ENCODE results near the gene TMEM186.
"Not testable (repeated sequence)": the region's sequence is repeated elsewhere in the genome, so short reads cannot be mapped to it uniquely, and the experiment has no call there.

The TMEM186 gene

GRCh38 chr16:8768692-8769091 lies 28.7 kb downstream of the TMEM186 start:
- H3K27me3 Mint-ChIP-seq, result no peaks in the 10 kb centered on the region
- DNase-seq (no peak), ATAC-seq (no peak)
- H3K4me1 Mint-ChIP-seq, result no peaks in the 10 kb centered on the region
- H3K9me3 Mint-ChIP-seq, result no peaks in the 10 kb centered on the region
- no peak overlapping the region for H3K4me3 Mint-ChIP-seq
- no peak overlapping the region for H3K27ac Mint-ChIP-seq
- peaks cover 9% of the 10 kb centered on the region for H3K36me3 Mint-ChIP-seq (ENCODE audit: low read depth)

GRCh38 chr16:8768283-8768682 lies 29.2 kb downstream of the TMEM186 start:
- Mint-ChIP-seq H3K36me3 (ENCODE audit: low read depth) (peaks cover 9% of the 10 kb centered on the region), H3K9me3 (no peaks in the 10 kb centered on the region), H3K27me3 (no peaks in the 10 kb centered on the region), H3K27ac (peak overlapping the region; percentile 64), H3K4me1 (no peaks in the 10 kb centered on the region), H3K4me3 (no peak overlapping the region)
- ATAC-seq (no peak), DNase-seq (no peak)

- Mint-ChIP-seq H3K9me3 (no peaks in the 10 kb centered on the region), H3K27me3 (no peaks in the 10 kb centered on the region), H3K36me3 (ENCODE audit: low read depth) (peaks cover 9% of the 10 kb centered on the region), H3K4me3 (no peak overlapping the region), H3K27ac (no peak overlapping the region), H3K4me1 (no peaks in the 10 kb centered on the region)
- DNase-seq (no peak), ATAC-seq (no peak)
These were observed 30.3 kb downstream of the TMEM186 start for GRCh38 chr16:8767176-8767575.

- ATAC-seq, result no peak
- Mint-ChIP-seq H3K27ac (no peak overlapping the region), H3K9me3 (no peaks in the 10 kb centered on the region), H3K4me3 (no peak overlapping the region), H3K27me3 (no peaks in the 10 kb centered on the region), H3K4me1 (no peaks in the 10 kb centered on the region), H3K36me3 (ENCODE audit: low read depth) (peaks cover 5% of the 10 kb centered on the region)
- no peak for DNase-seq
These were observed 32.8 kb downstream of the TMEM186 start for GRCh38 chr16:8764525-8765250.

- no peak for ATAC-seq
- no peaks in the 10 kb centered on the region for H3K9me3 Mint-ChIP-seq
- no peaks in the 10 kb centered on the region for H3K4me1 Mint-ChIP-seq
- no peak overlapping the region for H3K4me3 Mint-ChIP-seq
- no peak overlapping the region for H3K27ac Mint-ChIP-seq
- H3K36me3 Mint-ChIP-seq (ENCODE audit: low read depth), result peaks cover 5% of the 10 kb centered on the region
- DNase-seq, result no peak
- H3K27me3 Mint-ChIP-seq, result no peaks in the 10 kb centered on the region
These were observed 33.5 kb downstream of the TMEM186 start for GRCh38 chr16:8763899-8764298.

GRCh38 chr16:8763083-8763482 lies 34.4 kb downstream of the TMEM186 start:
- no peak for DNase-seq
- H3K36me3 Mint-ChIP-seq (ENCODE audit: low read depth), result peaks cover 5% of the 10 kb centered on the region
- no peak overlapping the region for H3K27ac Mint-ChIP-seq
- no peaks in the 10 kb centered on the region for H3K9me3 Mint-ChIP-seq
- no peaks in the 10 kb centered on the region for H3K27me3 Mint-ChIP-seq
- no peak overlapping the region for H3K4me3 Mint-ChIP-seq
- H3K4me1 Mint-ChIP-seq, result no peaks in the 10 kb centered on the region
- ATAC-seq, result no peak

- peaks cover 5% of the 10 kb centered on the region for H3K36me3 Mint-ChIP-seq (ENCODE audit: low read depth)
- H3K27ac Mint-ChIP-seq, result no peak overlapping the region
- no peaks in the 10 kb centered on the region for H3K9me3 Mint-ChIP-seq
- no peaks in the 10 kb centered on the region for H3K4me1 Mint-ChIP-seq
- ATAC-seq (no peak), DNase-seq (no peak)
- no peaks in the 10 kb centered on the region for H3K27me3 Mint-ChIP-seq
- no peak overlapping the region for H3K4me3 Mint-ChIP-seq
These were observed 35.2 kb downstream of the TMEM186 start for GRCh38 chr16:8762254-8762653.

- no peak for ATAC-seq
- Mint-ChIP-seq H3K4me1 (no peaks in the 10 kb centered on the region), H3K9me3 (no peaks in the 10 kb centered on the region), H3K27me3 (no peaks in the 10 kb centered on the region), H3K4me3 (no peak overlapping the region), H3K36me3 (ENCODE audit: low read depth) (peaks cover 5% of the 10 kb centered on the region), H3K27ac (no peak overlapping the region)
- no peak for DNase-seq
These were observed 36.4 kb downstream of the TMEM186 start for GRCh38 chr16:8761078-8761477.

GRCh38 chr16:8760021-8760420 lies 37.4 kb downstream of the TMEM186 start:
- no peaks in the 10 kb centered on the region for H3K4me1 Mint-ChIP-seq
- DNase-seq, result no peak
- no peak overlapping the region for H3K4me3 Mint-ChIP-seq
- no peak overlapping the region for H3K27ac Mint-ChIP-seq
- H3K27me3 Mint-ChIP-seq, result no peaks in the 10 kb centered on the region
- H3K36me3 Mint-ChIP-seq (ENCODE audit: low read depth), result peaks cover 2% of the 10 kb centered on the region
- no peaks in the 10 kb centered on the region for H3K9me3 Mint-ChIP-seq
- no peak for ATAC-seq

- Mint-ChIP-seq H3K36me3 (ENCODE audit: low read depth) (peaks cover 2% of the 10 kb centered on the region), H3K27me3 (no peaks in the 10 kb centered on the region), H3K9me3 (no peaks in the 10 kb centered on the region), H3K4me3 (no peak overlapping the region), H3K27ac (no peak overlapping the region), H3K4me1 (no peaks in the 10 kb centered on the region)
- ATAC-seq (no peak), DNase-seq (no peak)
These were observed 39.4 kb downstream of the TMEM186 start for GRCh38 chr16:8758022-8758421.

- DNase-seq (no peak), ATAC-seq (no peak)
- Mint-ChIP-seq H3K27ac (no peak overlapping the region), H3K9me3 (no peaks in the 10 kb centered on the region), H3K4me3 (no peak overlapping the region), H3K27me3 (no peaks in the 10 kb centered on the region), H3K36me3 (ENCODE audit: low read depth) (peaks cover 2% of the 10 kb centered on the region), H3K4me1 (no peaks in the 10 kb centered on the region)
These were observed 40.7 kb downstream of the TMEM186 start for GRCh38 chr16:8756755-8757154.

- Mint-ChIP-seq H3K27ac (no peak overlapping the region), H3K4me1 (no peaks in the 10 kb centered on the region), H3K4me3 (no peak overlapping the region), H3K9me3 (no peaks in the 10 kb centered on the region), H3K27me3 (no peaks in the 10 kb centered on the region), H3K36me3 (ENCODE audit: low read depth) (peaks cover 4% of the 10 kb centered on the region)
- DNase-seq, result no peak
- ATAC-seq, result no peak
These were observed 43.9 kb downstream of the TMEM186 start for GRCh38 chr16:8753416-8754054.

- H3K27me3 Mint-ChIP-seq, result no peaks in the 10 kb centered on the region
- H3K36me3 Mint-ChIP-seq (ENCODE audit: low read depth), result peaks cover 3% of the 10 kb centered on the region
- no peaks in the 10 kb centered on the region for H3K9me3 Mint-ChIP-seq
- no peak for DNase-seq
- ATAC-seq, result no peak
- no peaks in the 10 kb centered on the region for H3K4me1 Mint-ChIP-seq
- H3K27ac Mint-ChIP-seq, result no peak overlapping the region
- H3K4me3 Mint-ChIP-seq, result no peak overlapping the region
These were observed 44.7 kb downstream of the TMEM186 start for GRCh38 chr16:8752706-8753105.

GRCh38 chr16:8751481-8752311 lies 45.7 kb downstream of the TMEM186 start:
- no peaks in the 10 kb centered on the region for H3K9me3 Mint-ChIP-seq
- DNase-seq (no peak), ATAC-seq (no peak)
- H3K4me3 Mint-ChIP-seq, result no peak overlapping the region
- H3K36me3 Mint-ChIP-seq (ENCODE audit: low read depth), result peaks cover 6% of the 10 kb centered on the region
- no peak overlapping the region for H3K27ac Mint-ChIP-seq
- no peaks in the 10 kb centered on the region for H3K4me1 Mint-ChIP-seq
- H3K27me3 Mint-ChIP-seq, result no peaks in the 10 kb centered on the region

- not testable (repeated sequence) for H3K4me3 Mint-ChIP-seq, H3K27me3 Mint-ChIP-seq, ATAC-seq, DNase-seq, H3K4me1 Mint-ChIP-seq, H3K27ac Mint-ChIP-seq, H3K9me3 Mint-ChIP-seq
- peaks cover 10% of the 10 kb centered on the region for H3K36me3 Mint-ChIP-seq (ENCODE audit: low read depth)
These were observed 48.5 kb downstream of the TMEM186 start for GRCh38 chr16:8748944-8749343.

All from activated naive CD8-positive, alpha-beta T cell treated with anti-CD3 and anti-CD28 coated beads, Interleukin-2, amount 50 U/mL, for 24 hours (primary cell).